Naive thymus-derived CD4-positive, alpha-beta T cell (primary cell): Measurements from ENCODE around the gene RPL41. TPM values are rescaled to one million over a fixed set of nuclear protein-coding genes. Genes with fewer than 3 reads are reported as not detected.

Experiments used
- ATAC-seq: fragments of 150-1000 bp; cut with Tn5 transposase; 2 replicates; pipeline ENCODE4 v1.10.0; 2021; ENCODE audit warnings: mild to moderate bottlenecking, moderate library complexity
- CTCF ChIA-PET: fragments of 350-600 bp; sonication (Branson Sonifier 250); formaldehyde crosslinking; loops from one replicate; lab custom pipeline; 2021; ENCODE audit warnings: antibody characterized with exemption; lab: Charles Lee
- POLR2A ChIA-PET: fragments of 350-600 bp; sonication (Branson Sonifier 250); formaldehyde crosslinking; loops from one replicate; lab custom pipeline; 2021; ENCODE audit warnings: antibody characterized with exemption, inconsistent platforms; lab: Charles Lee
- DNase-seq, 9 donors: peaks; one replicate each; pipeline versions ENCODE4 v3.0.0 to v3.0.0-alpha.2; 2020 to 2022; ENCODE audit warnings: mixed read lengths in 1 of 9
- H3K27ac ChIP-seq: one replicate; pipeline ENCODE4 v1.7.0; 2013; ENCODE audit warnings: mild to moderate bottlenecking, low read depth, low read length, moderate library complexity
- H3K27me3 ChIP-seq, 2 donors: one replicate each; pipeline ENCODE4 v1.7.0; 2013; ENCODE audit warnings: low read length in 2 of 2, mild to moderate bottlenecking in 2 of 2, moderate library complexity in 2 of 2; ENCODE audit not compliant: control insufficient read depth in 2 of 2, insufficient read depth in 2 of 2
- H3K36me3 ChIP-seq, 3 experiments: 1 replicate in 2 of 3; 2 replicates in 1 of 3; pipeline ENCODE4 v1.7.0; 2013; ENCODE audit warnings: low read length in 3 of 3, mild to moderate bottlenecking in 3 of 3, moderate library complexity in 1 of 3; ENCODE audit not compliant: insufficient read depth in 3 of 3, control insufficient read depth in 2 of 3
- H3K4me1 ChIP-seq, 2 donors: one replicate each; pipeline ENCODE4 v1.7.0; 2013; ENCODE audit warnings: low read length in 2 of 2, mild to moderate bottlenecking in 2 of 2, moderate library complexity in 1 of 2; ENCODE audit not compliant: control insufficient read depth in 2 of 2, insufficient read depth in 2 of 2
- H3K4me3 ChIP-seq: 2 replicates; pipeline ENCODE4 v1.7.0; 2013; ENCODE audit warnings: mild to moderate bottlenecking, low read length
- H3K9me3 ChIP-seq, 3 experiments: 1 replicate in 2 of 3; 2 replicates in 1 of 3; pipeline ENCODE4 v1.7.0; 2013; ENCODE audit warnings: low read length in 3 of 3; ENCODE audit not compliant: control insufficient read depth in 2 of 3
- H3K27ac Mint-ChIP-seq, 9 donors: one replicate each; pipeline ENCODE4 v1.8.0; 2020 to 2022; ENCODE audit warnings: mixed read lengths in 9 of 9, mild to moderate bottlenecking in 8 of 9, moderate library complexity in 5 of 9, inconsistent platforms in 2 of 9
- H3K27me3 Mint-ChIP-seq, 5 donors: one replicate each; pipeline ENCODE4 v1.8.0; 2021 to 2022; ENCODE audit warnings: mixed read lengths in 5 of 5, mild to moderate bottlenecking in 1 of 5
- H3K36me3 Mint-ChIP-seq, 5 donors: one replicate each; pipeline ENCODE4 v1.8.0; 2020 to 2022; ENCODE audit warnings: mixed read lengths in 5 of 5, mild to moderate bottlenecking in 3 of 5, inconsistent platforms in 1 of 5
- H3K4me1 Mint-ChIP-seq, 7 donors: one replicate each; pipeline ENCODE4 v1.8.0; 2020 to 2022; ENCODE audit warnings: mixed read lengths in 7 of 7, mild to moderate bottlenecking in 3 of 7, inconsistent platforms in 1 of 7
- H3K4me3 Mint-ChIP-seq, 10 donors: one replicate each; pipeline ENCODE4 v1.8.0; 2020 to 2022; ENCODE audit warnings: mild to moderate bottlenecking in 10 of 10, mixed read lengths in 10 of 10, moderate library complexity in 6 of 10, inconsistent platforms in 2 of 10
- H3K9me3 Mint-ChIP-seq, 11 donors: one replicate each; pipeline ENCODE4 v1.8.0; 2020 to 2022; ENCODE audit warnings: mixed read lengths in 11 of 11, mild to moderate bottlenecking in 4 of 11, inconsistent platforms in 1 of 11, moderate library complexity in 1 of 11
- intact Hi-C, 2 donors: fragments of 100-400 bp; cut with micrococcal nuclease; formaldehyde crosslinking; loops; one replicate each; pipeline ENCODE4 v1.15.1; 2023
- polyA plus RNA-seq, 2 donors: library from polyadenylated mRNA; unstranded; fragments of 300-500 nt; fragmentation: Illumina TruSeq; gene quantifications; one replicate each; pipeline ENCODE4 v1.2.3, GENCODE V29; 2021
- total RNA-seq, 6 experiments: library from RNA in 5 of 6; stranded (reverse) in 5 of 6; gene quantifications; 1 replicate in 5 of 6; 2 replicates in 1 of 6; pipeline ENCODE4 v1.2.3 and lab custom pipeline; 2021 to 2026

Gene RPL41
- total and polyA plus RNA-seq, 7 experiments from 2014 or later, result 3,787 to 10,251 (median 6,043) TPM

DNA sequence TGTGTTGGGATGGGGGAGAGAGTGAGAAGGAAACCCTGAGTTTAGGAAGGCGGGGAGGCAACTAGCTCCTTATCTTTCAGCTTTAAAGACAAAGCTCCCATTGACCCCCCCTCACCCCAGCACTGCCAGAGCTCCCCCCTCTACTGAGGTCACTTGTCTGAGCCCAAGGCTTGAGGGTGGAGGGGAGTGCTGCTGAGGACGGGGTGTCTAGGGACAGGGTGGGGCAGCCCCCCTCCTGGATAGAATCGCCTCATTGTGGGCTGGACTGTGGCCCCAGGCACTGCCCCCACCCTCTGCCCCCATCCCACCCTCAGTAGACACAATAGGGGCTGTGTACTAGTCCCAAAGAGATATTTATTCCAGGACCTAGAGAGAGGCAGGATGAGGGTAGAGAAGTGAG, 33.5 kb upstream of the RPL41 start:
- Mint-ChIP-seq H3K27me3 (peaks cover 0 to 56% (median 8%) of the 10 kb centered on the region in 5 donors), H3K4me3 (no peak overlapping the region), H3K4me1 (peaks cover 0 to 22% (median 10%) of the 10 kb centered on the region in 7 donors), H3K36me3 (no peaks in the 10 kb centered on the region), H3K27ac (no peak overlapping the region), H3K9me3 (no peaks in the 10 kb centered on the region)
- ChIA-PET CTCF (no interaction called here), POLR2A (interaction anchor here (0.6 to 10.7 kb wide), 3 partner anchors 19 to 126 kb away, joined by 3 to 85 read pairs (median 5); partner anchors contain the start of gene PA2G4)
- intact Hi-C loops, result no loop called here
- Histone ChIP-seq H3K9me3 (no peaks in the 10 kb centered on the region), H3K27ac (no peak overlapping the region), H3K4me1 (peaks cover 5 to 10% of the 10 kb centered on the region in 2 donors), H3K4me3 (no peak overlapping the region), H3K36me3 (no peaks in the 10 kb centered on the region), H3K27me3 (no peaks in the 10 kb centered on the region)
- no peak for ATAC-seq
- no peak for DNase-seq

GRCh38 chr12:56084958-56085543, 31.4 kb upstream of the RPL41 start:
- Histone ChIP-seq H3K36me3 (no peaks in the 10 kb centered on the region), H3K27ac (no peak overlapping the region), H3K27me3 (no peaks in the 10 kb centered on the region), H3K4me3 (no peak overlapping the region), H3K9me3 (no peaks in the 10 kb centered on the region), H3K4me1 (peaks cover 0 to 10% of the 10 kb centered on the region in 2 donors)
- CTCF ChIA-PET, result interaction anchor here (0.6 to 1.0 kb wide), 4 partner anchors 11 to 1762 kb away, joined by 3 to 6 read pairs (median 4); no protein-coding TSS in a partner anchor
- ATAC-seq (peak; percentile 42), DNase-seq (no peak)
- POLR2A ChIA-PET, result interaction anchor here (0.5 to 10.7 kb wide), 4 partner anchors 11 to 66 kb away, joined by 3 to 85 read pairs (median 4); partner anchors contain the start of gene PA2G4
- no peaks in the 10 kb centered on the region for H3K9me3 Mint-ChIP-seq
- H3K36me3 Mint-ChIP-seq, result no peaks in the 10 kb centered on the region
- H3K4me3 Mint-ChIP-seq, result no peak overlapping the region
- peaks cover 0 to 23% (median 7%) of the 10 kb centered on the region in 7 donors for H3K4me1 Mint-ChIP-seq
- peaks cover 0 to 42% (median 8%) of the 10 kb centered on the region in 5 donors for H3K27me3 Mint-ChIP-seq
- intact Hi-C loops, result no loop called here
- H3K27ac Mint-ChIP-seq, result no peak overlapping the region

- no peak overlapping the region for H3K4me3 Mint-ChIP-seq
- ChIA-PET CTCF (interaction anchor here (1.0 kb wide), 1 partner anchor 9 kb away, joined by 3 read pairs; no protein-coding TSS in a partner anchor), POLR2A (interaction anchor here (0.6 to 10.7 kb wide), 2 partner anchors 16 to 29 kb away, joined by 3 to 85 read pairs; partner anchors contain the start of gene PA2G4)
- H3K4me3 ChIP-seq, result no peak overlapping the region
- DNase-seq (no peak), ATAC-seq (no peak)
- no peak overlapping the region for H3K27ac ChIP-seq
- H3K4me1 ChIP-seq, result no peaks in the 10 kb centered on the region
- H3K27me3 Mint-ChIP-seq, result peaks cover 0 to 36% (median 5%) of the 10 kb centered on the region in 5 donors
- no peaks in the 10 kb centered on the region for H3K36me3 ChIP-seq
- intact Hi-C loops, result no loop called here
- peaks cover 0 to 18% (median 1%) of the 10 kb centered on the region in 7 donors for H3K4me1 Mint-ChIP-seq
- no peaks in the 10 kb centered on the region for H3K9me3 Mint-ChIP-seq
- H3K27me3 ChIP-seq, result no peaks in the 10 kb centered on the region
- H3K36me3 Mint-ChIP-seq, result peaks cover 0 to 1% (median 0%) of the 10 kb centered on the region in 5 donors
- H3K9me3 ChIP-seq, result no peaks in the 10 kb centered on the region
- no peak overlapping the region for H3K27ac Mint-ChIP-seq
Observed at GRCh38 chr12:56086096-56086495, 30.3 kb upstream of the RPL41 start.

- Mint-ChIP-seq H3K4me1 (peaks cover 0 to 15% (median 0%) of the 10 kb centered on the region in 7 donors), H3K4me3 (no peak overlapping the region), H3K36me3 (peaks cover 0 to 1% (median 0%) of the 10 kb centered on the region in 5 donors), H3K27ac (peak overlapping the region in 1 of 9 donors; percentile 36), H3K27me3 (peaks cover 0 to 30% (median 4%) of the 10 kb centered on the region in 5 donors), H3K9me3 (no peaks in the 10 kb centered on the region)
- CTCF ChIA-PET, result no interaction called here
- DNase-seq (no peak), ATAC-seq (no peak)
- no peaks in the 10 kb centered on the region for H3K36me3 ChIP-seq
- no peak overlapping the region for H3K27ac ChIP-seq
- no peaks in the 10 kb centered on the region for H3K27me3 ChIP-seq
- intact Hi-C loops, result no loop called here
- no peaks in the 10 kb centered on the region for H3K4me1 ChIP-seq
- no peaks in the 10 kb centered on the region for H3K9me3 ChIP-seq
- POLR2A ChIA-PET, result interaction anchor here (10.7 kb wide), 1 partner anchor 16 kb away, joined by 85 read pairs; the partner anchor contains the start of gene PA2G4
- H3K4me3 ChIP-seq, result no peak overlapping the region
Observed at GRCh38 chr12:56086608-56087007, 29.8 kb upstream of the RPL41 start.

DNA sequence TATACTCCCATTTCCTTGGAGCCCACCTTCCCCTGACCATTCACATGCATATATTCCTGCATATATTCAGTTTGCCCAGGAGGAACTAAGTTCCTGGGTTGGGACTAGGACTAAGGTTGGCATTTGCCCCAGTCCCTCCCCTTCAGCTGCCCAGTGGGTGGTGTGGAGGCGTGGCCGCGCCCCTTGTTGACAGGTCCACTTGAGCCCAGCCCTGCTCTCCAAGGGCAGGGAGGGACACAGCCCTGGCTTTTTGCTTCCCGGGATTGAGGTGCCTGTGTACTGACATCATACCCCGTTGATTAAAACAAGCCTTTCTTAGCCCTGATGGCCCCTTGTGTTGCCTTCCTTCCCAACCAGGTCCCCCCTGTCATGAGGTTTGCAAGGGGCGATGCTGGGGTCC, 29.2 kb upstream of the RPL41 start:
- H3K27me3 ChIP-seq, result no peaks in the 10 kb centered on the region
- Mint-ChIP-seq H3K36me3 (peaks cover 0 to 1% (median 0%) of the 10 kb centered on the region in 5 donors), H3K4me3 (no peak overlapping the region), H3K27me3 (peaks cover 0 to 24% (median 4%) of the 10 kb centered on the region in 5 donors), H3K27ac (no peak overlapping the region), H3K9me3 (no peaks in the 10 kb centered on the region), H3K4me1 (peaks cover 0 to 12% (median 0%) of the 10 kb centered on the region in 7 donors)
- H3K4me3 ChIP-seq, result no peak overlapping the region
- H3K36me3 ChIP-seq, result no peaks in the 10 kb centered on the region
- POLR2A ChIA-PET, result interaction anchor here (1.2 kb wide), 1 partner anchor 9 kb away, joined by 4 read pairs; no protein-coding TSS in a partner anchor
- ATAC-seq (no peak), DNase-seq (no peak)
- H3K9me3 ChIP-seq, result no peaks in the 10 kb centered on the region
- H3K27ac ChIP-seq, result no peak overlapping the region
- no peaks in the 10 kb centered on the region for H3K4me1 ChIP-seq
- intact Hi-C loops, result no loop called here
- CTCF ChIA-PET, result no interaction called here

GRCh38 chr12:56097738-56098137, 18.7 kb upstream of the RPL41 start:
- no peak overlapping the region for H3K4me3 ChIP-seq
- POLR2A ChIA-PET, result no interaction called here
- Mint-ChIP-seq H3K9me3 (peaks cover 0 to 2% (median 0%) of the 10 kb centered on the region in 11 donors), H3K36me3 (peaks cover 0 to 4% (median 0%) of the 10 kb centered on the region in 5 donors), H3K4me3 (no peak overlapping the region), H3K27me3 (peaks cover 0 to 42% (median 0%) of the 10 kb centered on the region in 5 donors), H3K4me1 (peaks cover 16 to 35% (median 30%) of the 10 kb centered on the region in 7 donors), H3K27ac (peak overlapping the region in 2 of 9 donors; percentile 23 to 33)
- CTCF ChIA-PET, result interaction anchor here (0.6 to 1.0 kb wide), 3 partner anchors 8 to 190 kb away, joined by 3 to 4 read pairs (median 4); no protein-coding TSS in a partner anchor
- H3K9me3 ChIP-seq, result no peaks in the 10 kb centered on the region
- H3K27me3 ChIP-seq, result no peaks in the 10 kb centered on the region
- H3K4me1 ChIP-seq, result peaks cover 14 to 15% of the 10 kb centered on the region in 2 donors
- ATAC-seq (no peak), DNase-seq (no peak)
- H3K27ac ChIP-seq, result no peak overlapping the region
- H3K36me3 ChIP-seq, result no peaks in the 10 kb centered on the region
- intact Hi-C loops, result loop anchor here in 1 of 2 donors (1.0 kb wide), 1 partner anchor 9 kb away; no protein-coding TSS in a partner anchor
